Activated CD4-positive, alpha-beta T cell treated with anti-CD3 and anti-CD28 coated beads for 24 hours (primary cell): ENCODE results near the gene TLK1.
"Not testable (repeated sequence)": the region's sequence is repeated elsewhere in the genome, so short reads cannot be mapped to it uniquely, and the experiment has no call there.

Experiments
- DNase-seq, 2 donors: peaks; one replicate each; pipeline ENCODE4 v3.0.0-alpha.2; 2020; ENCODE audit warnings: low read depth in 2 of 2

The TLK1 gene

GRCh38 chr2:171169333-171169732, 8.6 kb upstream of the TLK1 start:
- DNase-seq: no peak

- DNase-seq: no peak
These were observed 6.8 kb upstream of the TLK1 start for GRCh38 chr2:171167352-171167997.

- DNase-seq: no peak
These were observed 5.8 kb upstream of the TLK1 start for GRCh38 chr2:171166328-171166983.

- DNase-seq: no peak
These were observed 5.3 kb upstream of the TLK1 start for GRCh38 chr2:171165967-171166327.

- DNase-seq: no peak
These were observed 2.6 kb upstream of the TLK1 start for GRCh38 chr2:171163261-171163660.

GRCh38 chr2:171162522-171163197, 2.0 kb upstream of the TLK1 start:
- DNase-seq: not testable (repeated sequence)

GRCh38 chr2:171160956-171161740, 455 bp upstream of the TLK1 start:
- DNase-seq: peak; percentile 23 to 39

GRCh38 chr2:171159372-171160118, 1.1 kb downstream of the TLK1 start:
- DNase-seq: peak; percentile 22 to 23

- no peak for DNase-seq
These were observed 1.8 kb downstream of the TLK1 start for GRCh38 chr2:171158790-171159371.

GRCh38 chr2:171158036-171158789, 2.5 kb downstream of the TLK1 start:
- DNase-seq: no peak

- no peak for DNase-seq
These were observed 3.6 kb downstream of the TLK1 start for GRCh38 chr2:171157109-171157500.

- DNase-seq: no peak
These were observed 6.3 kb downstream of the TLK1 start for GRCh38 chr2:171154348-171154747.

GRCh38 chr2:171150694-171151285, 9.9 kb downstream of the TLK1 start:
- DNase-seq: no peak

- no peak for DNase-seq
These were observed 10.6 kb downstream of the TLK1 start for GRCh38 chr2:171149986-171150693.

GRCh38 chr2:171149171-171149938, 11.3 kb downstream of the TLK1 start:
- no peak for DNase-seq

- DNase-seq: no peak
These were observed 13.6 kb downstream of the TLK1 start for GRCh38 chr2:171147081-171147480.

GRCh38 chr2:171146633-171147032, 14.1 kb downstream of the TLK1 start:
- DNase-seq: no peak

- no peak for DNase-seq
These were observed 14.6 kb downstream of the TLK1 start for GRCh38 chr2:171146071-171146470.

- DNase-seq: no peak
These were observed 17.0 kb downstream of the TLK1 start for GRCh38 chr2:171143670-171144062.
